Measurements from ENCODE around the gene FANK1.

The FANK1 gene

GRCh38 chr10:125985557-125986240, 89.3 kb downstream of the FANK1 start:
- no peak for DNase-seq (ENCODE audit: low read depth in 2 of 2)

GRCh38 chr10:125989791-125990190, 93.4 kb downstream of the FANK1 start:
- DNase-seq (ENCODE audit: low read depth in 2 of 2), result no peak

- no peak for DNase-seq (ENCODE audit: low read depth in 2 of 2)
Observed at GRCh38 chr10:125990974-125991373, 94.6 kb downstream of the FANK1 start.

- DNase-seq (ENCODE audit: low read depth in 2 of 2), result no peak
Observed at GRCh38 chr10:125991392-125991791, 95.0 kb downstream of the FANK1 start.

- no peak for DNase-seq (ENCODE audit: low read depth in 2 of 2)
Observed at GRCh38 chr10:125992254-125992653, 95.9 kb downstream of the FANK1 start.

GRCh38 chr10:125994601-125995000, 98.2 kb downstream of the FANK1 start:
- DNase-seq (ENCODE audit: low read depth in 2 of 2), result no peak

- no peak for DNase-seq (ENCODE audit: low read depth in 2 of 2)
Observed at GRCh38 chr10:125995726-125996304, 99.5 kb downstream of the FANK1 start.

- DNase-seq (ENCODE audit: low read depth in 2 of 2), result no peak
Observed at GRCh38 chr10:125997586-125997985, 101.2 kb downstream of the FANK1 start.

- DNase-seq (ENCODE audit: low read depth in 2 of 2), result no peak
Observed at GRCh38 chr10:125999694-126000093, 103.3 kb downstream of the FANK1 start.

- no peak for DNase-seq (ENCODE audit: low read depth in 2 of 2)
Observed at GRCh38 chr10:126001576-126001975, 105.2 kb downstream of the FANK1 start.

- no peak for DNase-seq (ENCODE audit: low read depth in 2 of 2)
Observed at GRCh38 chr10:126004752-126005151, 108.4 kb downstream of the FANK1 start.

- DNase-seq (ENCODE audit: low read depth in 2 of 2), result no peak
Observed at GRCh38 chr10:126006264-126006663, 109.9 kb downstream of the FANK1 start.

GRCh38 chr10:126006906-126007305, 110.5 kb downstream of the FANK1 start:
- DNase-seq (ENCODE audit: low read depth in 2 of 2), result no peak

- no peak for DNase-seq (ENCODE audit: low read depth in 2 of 2)
Observed at GRCh38 chr10:126009650-126010049, 113.3 kb downstream of the FANK1 start.

- no peak for DNase-seq (ENCODE audit: low read depth in 2 of 2)
Observed at GRCh38 chr10:126011995-126012394, 115.6 kb downstream of the FANK1 start.

GRCh38 chr10:126012485-126012884, 116.1 kb downstream of the FANK1 start:
- no peak for DNase-seq (ENCODE audit: low read depth in 2 of 2)

- DNase-seq (ENCODE audit: low read depth in 2 of 2), result no peak
Observed at GRCh38 chr10:126013489-126014281, 117.3 kb downstream of the FANK1 start.

GRCh38 chr10:126014309-126014708, 117.9 kb downstream of the FANK1 start:
- no peak for DNase-seq (ENCODE audit: low read depth in 2 of 2)

GRCh38 chr10:126015413-126015812, 119.0 kb downstream of the FANK1 start:
- DNase-seq (ENCODE audit: low read depth in 2 of 2), result no peak

GRCh38 chr10:126016156-126016805, 119.9 kb downstream of the FANK1 start:
- DNase-seq (ENCODE audit: low read depth in 2 of 2), result no peak

GRCh38 chr10:126016882-126017281, 120.5 kb downstream of the FANK1 start:
- no peak for DNase-seq (ENCODE audit: low read depth in 2 of 2)

GRCh38 chr10:126017961-126018560, 121.7 kb downstream of the FANK1 start:
- DNase-seq (ENCODE audit: low read depth in 2 of 2), result no peak
